GM23338 (cell line): Measurements from ENCODE around the gene NAA25.

Experiments
- CREB1 ChIP-seq: fragments of 250-450 bp; sonication (Bioruptor Pico); IDR thresholded peaks from 2 replicates; pipeline ENCODE4 v1.5.0; 2020; ENCODE audit warnings: low read depth, mild to moderate bottlenecking, moderate library complexity
- EZH2 ChIP-seq: fragments of 200-600 bp; sonication (generic); IDR thresholded peaks from one replicate; pipeline ENCODE4 v1.8.0; 2017; ENCODE audit warnings: antibody characterized with exemption, mild to moderate bottlenecking, low read depth; ENCODE audit not compliant: unreplicated experiment
- EZH2phosphoT487 ChIP-seq: fragments of 200-600 bp; sonication (generic); IDR thresholded peaks from one replicate; pipeline ENCODE4 v1.8.1; 2018; ENCODE audit warnings: antibody characterized with exemption; ENCODE audit not compliant: unreplicated experiment
- NANOG ChIP-seq: IDR thresholded peaks from 2 replicates; pipeline ENCODE4 v1.6.1; 2016; ENCODE audit warnings: antibody characterized with exemption, borderline replicate concordance
- POLR2AphosphoS5 ChIP-seq: IDR thresholded peaks from 2 replicates; pipeline ENCODE4 v1.6.1; 2016; ENCODE audit warnings: antibody characterized with exemption, low read depth
- STAT1 ChIP-seq: IDR thresholded peaks from one replicate; pipeline ENCODE4 v1.6.1; 2016; ENCODE audit warnings: antibody characterized with exemption; ENCODE audit not compliant: unreplicated experiment
- ZNF114 ChIP-seq: fragments of 250-450 bp; sonication (Bioruptor Pico); IDR thresholded peaks from 2 replicates; pipeline ENCODE4 v1.5.0; 2020; ENCODE audit warnings: mild to moderate bottlenecking, moderate library complexity
- TF ChIP-seq, protein P1 (sequence below), 2 experiments: fragments of 200-600 bp in 1 of 2; sonication (generic) in 1 of 2; conservative IDR thresholded peaks; 2 replicates each; pipeline versions ENCODE4 v1.5.1 to v1.6.1; 2016 to 2017; ENCODE audit warnings: antibody characterized with exemption in 2 of 2, low read depth in 2 of 2, mild to moderate bottlenecking in 2 of 2, moderate library complexity in 1 of 2
- TF ChIP-seq, protein P2 (sequence below): IDR thresholded peaks from one replicate; pipeline ENCODE4 v1.6.1; 2018; ENCODE audit warnings: antibody characterized with exemption; ENCODE audit not compliant: unreplicated experiment
- TF ChIP-seq, protein P3 (sequence below): fragments of 250-450 bp; sonication (Bioruptor Pico); IDR thresholded peaks from 2 replicates; pipeline ENCODE4 v1.5.0; 2020; ENCODE audit warnings: mild to moderate bottlenecking, moderate library complexity

DNA sequence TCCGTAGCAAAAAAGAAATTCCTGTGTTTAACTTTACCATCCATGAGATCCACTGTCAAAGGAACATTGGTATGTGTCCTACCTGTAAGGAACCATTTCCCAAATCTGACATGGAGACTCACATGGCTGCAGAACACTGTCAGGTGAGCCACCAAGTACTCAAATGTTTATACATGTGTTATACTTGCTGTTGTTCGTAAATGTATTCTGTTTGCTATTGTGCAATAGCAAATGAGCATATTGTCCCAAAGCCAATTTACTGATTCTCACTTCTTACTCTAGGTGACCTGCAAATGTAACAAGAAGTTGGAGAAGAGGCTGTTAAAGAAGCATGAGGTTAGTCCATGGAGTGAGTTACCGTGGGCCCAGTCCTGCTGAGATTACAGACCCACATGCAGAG lies 26.1 kb upstream of the NAA25 start:
- TF ChIP-seq, protein P1, sequence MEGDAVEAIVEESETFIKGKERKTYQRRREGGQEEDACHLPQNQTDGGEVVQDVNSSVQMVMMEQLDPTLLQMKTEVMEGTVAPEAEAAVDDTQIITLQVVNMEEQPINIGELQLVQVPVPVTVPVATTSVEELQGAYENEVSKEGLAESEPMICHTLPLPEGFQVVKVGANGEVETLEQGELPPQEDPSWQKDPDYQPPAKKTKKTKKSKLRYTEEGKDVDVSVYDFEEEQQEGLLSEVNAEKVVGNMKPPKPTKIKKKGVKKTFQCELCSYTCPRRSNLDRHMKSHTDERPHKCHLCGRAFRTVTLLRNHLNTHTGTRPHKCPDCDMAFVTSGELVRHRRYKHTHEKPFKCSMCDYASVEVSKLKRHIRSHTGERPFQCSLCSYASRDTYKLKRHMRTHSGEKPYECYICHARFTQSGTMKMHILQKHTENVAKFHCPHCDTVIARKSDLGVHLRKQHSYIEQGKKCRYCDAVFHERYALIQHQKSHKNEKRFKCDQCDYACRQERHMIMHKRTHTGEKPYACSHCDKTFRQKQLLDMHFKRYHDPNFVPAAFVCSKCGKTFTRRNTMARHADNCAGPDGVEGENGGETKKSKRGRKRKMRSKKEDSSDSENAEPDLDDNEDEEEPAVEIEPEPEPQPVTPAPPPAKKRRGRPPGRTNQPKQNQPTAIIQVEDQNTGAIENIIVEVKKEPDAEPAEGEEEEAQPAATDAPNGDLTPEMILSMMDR (conservative IDR thresholded peaks at IDR 0.05; ENCODE audit: low read depth in 2 of 2): no peak
- TF ChIP-seq CREB1 (no peak), POLR2AphosphoS5 (no peak), NANOG (no peak), STAT1 (no peak), EZH2 (no peak), EZH2phosphoT487 (no peak), ZNF114 (CRISPR knock-in tag) (no peak)
- TF ChIP-seq, protein P2, sequence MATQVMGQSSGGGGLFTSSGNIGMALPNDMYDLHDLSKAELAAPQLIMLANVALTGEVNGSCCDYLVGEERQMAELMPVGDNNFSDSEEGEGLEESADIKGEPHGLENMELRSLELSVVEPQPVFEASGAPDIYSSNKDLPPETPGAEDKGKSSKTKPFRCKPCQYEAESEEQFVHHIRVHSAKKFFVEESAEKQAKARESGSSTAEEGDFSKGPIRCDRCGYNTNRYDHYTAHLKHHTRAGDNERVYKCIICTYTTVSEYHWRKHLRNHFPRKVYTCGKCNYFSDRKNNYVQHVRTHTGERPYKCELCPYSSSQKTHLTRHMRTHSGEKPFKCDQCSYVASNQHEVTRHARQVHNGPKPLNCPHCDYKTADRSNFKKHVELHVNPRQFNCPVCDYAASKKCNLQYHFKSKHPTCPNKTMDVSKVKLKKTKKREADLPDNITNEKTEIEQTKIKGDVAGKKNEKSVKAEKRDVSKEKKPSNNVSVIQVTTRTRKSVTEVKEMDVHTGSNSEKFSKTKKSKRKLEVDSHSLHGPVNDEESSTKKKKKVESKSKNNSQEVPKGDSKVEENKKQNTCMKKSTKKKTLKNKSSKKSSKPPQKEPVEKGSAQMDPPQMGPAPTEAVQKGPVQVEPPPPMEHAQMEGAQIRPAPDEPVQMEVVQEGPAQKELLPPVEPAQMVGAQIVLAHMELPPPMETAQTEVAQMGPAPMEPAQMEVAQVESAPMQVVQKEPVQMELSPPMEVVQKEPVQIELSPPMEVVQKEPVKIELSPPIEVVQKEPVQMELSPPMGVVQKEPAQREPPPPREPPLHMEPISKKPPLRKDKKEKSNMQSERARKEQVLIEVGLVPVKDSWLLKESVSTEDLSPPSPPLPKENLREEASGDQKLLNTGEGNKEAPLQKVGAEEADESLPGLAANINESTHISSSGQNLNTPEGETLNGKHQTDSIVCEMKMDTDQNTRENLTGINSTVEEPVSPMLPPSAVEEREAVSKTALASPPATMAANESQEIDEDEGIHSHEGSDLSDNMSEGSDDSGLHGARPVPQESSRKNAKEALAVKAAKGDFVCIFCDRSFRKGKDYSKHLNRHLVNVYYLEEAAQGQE: no peak
- TF ChIP-seq, protein P3, sequence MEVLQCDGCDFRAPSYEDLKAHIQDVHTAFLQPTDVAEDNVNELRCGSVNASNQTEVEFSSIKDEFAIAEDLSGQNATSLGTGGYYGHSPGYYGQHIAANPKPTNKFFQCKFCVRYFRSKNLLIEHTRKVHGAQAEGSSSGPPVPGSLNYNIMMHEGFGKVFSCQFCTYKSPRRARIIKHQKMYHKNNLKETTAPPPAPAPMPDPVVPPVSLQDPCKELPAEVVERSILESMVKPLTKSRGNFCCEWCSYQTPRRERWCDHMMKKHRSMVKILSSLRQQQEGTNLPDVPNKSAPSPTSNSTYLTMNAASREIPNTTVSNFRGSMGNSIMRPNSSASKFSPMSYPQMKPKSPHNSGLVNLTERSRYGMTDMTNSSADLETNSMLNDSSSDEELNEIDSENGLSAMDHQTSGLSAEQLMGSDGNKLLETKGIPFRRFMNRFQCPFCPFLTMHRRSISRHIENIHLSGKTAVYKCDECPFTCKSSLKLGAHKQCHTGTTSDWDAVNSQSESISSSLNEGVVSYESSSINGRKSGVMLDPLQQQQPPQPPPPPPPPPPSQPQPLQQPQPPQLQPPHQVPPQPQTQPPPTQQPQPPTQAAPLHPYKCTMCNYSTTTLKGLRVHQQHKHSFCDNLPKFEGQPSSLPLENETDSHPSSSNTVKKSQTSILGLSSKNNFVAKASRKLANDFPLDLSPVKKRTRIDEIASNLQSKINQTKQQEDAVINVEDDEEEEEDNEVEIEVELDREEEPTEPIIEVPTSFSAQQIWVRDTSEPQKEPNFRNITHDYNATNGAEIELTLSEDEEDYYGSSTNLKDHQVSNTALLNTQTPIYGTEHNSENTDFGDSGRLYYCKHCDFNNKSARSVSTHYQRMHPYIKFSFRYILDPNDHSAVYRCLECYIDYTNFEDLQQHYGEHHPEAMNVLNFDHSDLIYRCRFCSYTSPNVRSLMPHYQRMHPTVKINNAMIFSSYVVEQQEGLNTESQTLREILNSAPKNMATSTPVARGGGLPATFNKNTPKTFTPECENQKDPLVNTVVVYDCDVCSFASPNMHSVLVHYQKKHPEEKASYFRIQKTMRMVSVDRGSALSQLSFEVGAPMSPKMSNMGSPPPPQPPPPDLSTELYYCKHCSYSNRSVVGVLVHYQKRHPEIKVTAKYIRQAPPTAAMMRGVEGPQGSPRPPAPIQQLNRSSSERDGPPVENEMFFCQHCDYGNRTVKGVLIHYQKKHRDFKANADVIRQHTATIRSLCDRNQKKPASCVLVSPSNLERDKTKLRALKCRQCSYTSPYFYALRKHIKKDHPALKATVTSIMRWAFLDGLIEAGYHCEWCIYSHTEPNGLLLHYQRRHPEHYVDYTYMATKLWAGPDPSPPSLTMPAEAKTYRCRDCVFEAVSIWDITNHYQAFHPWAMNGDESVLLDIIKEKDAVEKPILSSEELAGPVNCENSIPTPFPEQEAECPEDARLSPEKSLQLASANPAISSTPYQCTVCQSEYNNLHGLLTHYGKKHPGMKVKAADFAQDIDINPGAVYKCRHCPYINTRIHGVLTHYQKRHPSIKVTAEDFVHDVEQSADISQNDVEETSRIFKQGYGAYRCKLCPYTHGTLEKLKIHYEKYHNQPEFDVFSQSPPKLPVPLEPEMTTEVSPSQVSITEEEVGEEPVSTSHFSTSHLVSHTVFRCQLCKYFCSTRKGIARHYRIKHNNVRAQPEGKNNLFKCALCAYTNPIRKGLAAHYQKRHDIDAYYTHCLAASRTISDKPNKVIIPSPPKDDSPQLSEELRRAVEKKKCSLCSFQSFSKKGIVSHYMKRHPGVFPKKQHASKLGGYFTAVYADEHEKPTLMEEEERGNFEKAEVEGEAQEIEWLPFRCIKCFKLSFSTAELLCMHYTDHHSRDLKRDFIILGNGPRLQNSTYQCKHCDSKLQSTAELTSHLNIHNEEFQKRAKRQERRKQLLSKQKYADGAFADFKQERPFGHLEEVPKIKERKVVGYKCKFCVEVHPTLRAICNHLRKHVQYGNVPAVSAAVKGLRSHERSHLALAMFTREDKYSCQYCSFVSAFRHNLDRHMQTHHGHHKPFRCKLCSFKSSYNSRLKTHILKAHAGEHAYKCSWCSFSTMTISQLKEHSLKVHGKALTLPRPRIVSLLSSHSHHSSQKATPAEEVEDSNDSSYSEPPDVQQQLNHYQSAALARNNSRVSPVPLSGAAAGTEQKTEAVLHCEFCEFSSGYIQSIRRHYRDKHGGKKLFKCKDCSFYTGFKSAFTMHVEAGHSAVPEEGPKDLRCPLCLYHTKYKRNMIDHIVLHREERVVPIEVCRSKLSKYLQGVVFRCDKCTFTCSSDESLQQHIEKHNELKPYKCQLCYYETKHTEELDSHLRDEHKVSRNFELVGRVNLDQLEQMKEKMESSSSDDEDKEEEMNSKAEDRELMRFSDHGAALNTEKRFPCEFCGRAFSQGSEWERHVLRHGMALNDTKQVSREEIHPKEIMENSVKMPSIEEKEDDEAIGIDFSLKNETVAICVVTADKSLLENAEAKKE (CRISPR knock-in tag): no peak
